GM19023 (cell line): ENCODE measurements around the gene KDM4B.

ENCODE experiments used
- ATAC-seq: cut with Tn5 transposase; IDR thresholded peaks from one replicate; pipeline ENCODE4 v1.9.1; 2021; ENCODE audit warnings: mild to moderate bottlenecking, moderate library complexity; ENCODE audit not compliant: unreplicated experiment

The KDM4B gene

GRCh38 chr19:5085566-5085965 is 116.7 kb downstream of the KDM4B start:
- no peak for ATAC-seq

- no peak for ATAC-seq
Measured at GRCh38 chr19:5086230-5086629, 117.3 kb downstream of the KDM4B start.

- no peak for ATAC-seq
Measured at GRCh38 chr19:5086725-5087439, 118.0 kb downstream of the KDM4B start.

GRCh38 chr19:5089283-5089682 is 120.4 kb downstream of the KDM4B start:
- no peak for ATAC-seq

GRCh38 chr19:5090465-5091017 is 121.6 kb downstream of the KDM4B start:
- ATAC-seq: no peak

GRCh38 chr19:5091018-5091683 is 122.2 kb downstream of the KDM4B start:
- ATAC-seq: no peak

- no peak for ATAC-seq
Measured at GRCh38 chr19:5091684-5092480, 123.0 kb downstream of the KDM4B start.

- no peak for ATAC-seq
Measured at GRCh38 chr19:5092481-5092843, 123.5 kb downstream of the KDM4B start.

GRCh38 chr19:5093297-5093928 is 124.5 kb downstream of the KDM4B start:
- no peak for ATAC-seq

GRCh38 chr19:5093948-5094718 is 125.2 kb downstream of the KDM4B start:
- ATAC-seq: no peak

GRCh38 chr19:5094768-5095567 is 126.1 kb downstream of the KDM4B start:
- no peak for ATAC-seq

GRCh38 chr19:5095568-5095850 is 126.6 kb downstream of the KDM4B start:
- no peak for ATAC-seq

- ATAC-seq: no peak
Measured at GRCh38 chr19:5096536-5096935, 127.6 kb downstream of the KDM4B start.

- no peak for ATAC-seq
Measured at GRCh38 chr19:5097331-5097930, 128.5 kb downstream of the KDM4B start.

GRCh38 chr19:5097959-5098623 is 129.2 kb downstream of the KDM4B start:
- ATAC-seq: no peak

- ATAC-seq: no peak
Measured at GRCh38 chr19:5098646-5099045, 129.7 kb downstream of the KDM4B start.

- no peak for ATAC-seq
Measured at GRCh38 chr19:5099701-5100221, 130.8 kb downstream of the KDM4B start.

- no peak for ATAC-seq
Measured at GRCh38 chr19:5101871-5102270, 133.0 kb downstream of the KDM4B start.

- no peak for ATAC-seq
Measured at GRCh38 chr19:5102520-5102919, 133.6 kb downstream of the KDM4B start.
